HL-60 (cell line): ENCODE measurements around the gene PPM1H.

Experiments
- CTCF ChIP-seq: IDR thresholded peaks from one replicate; pipeline ENCODE4 v1.5.1; 2011; ENCODE audit warnings: low read length, control low read depth, inconsistent platforms; ENCODE audit not compliant: insufficient read depth
- POLR2AphosphoS5 ChIP-seq: IDR thresholded peaks from 2 replicates; pipeline ENCODE4 v1.6.1; 2012; ENCODE audit warnings: low read depth
- REST ChIP-seq: IDR thresholded peaks from 2 replicates; pipeline ENCODE4 v1.6.1; 2012; ENCODE audit warnings: low read depth; ENCODE audit not compliant: insufficient replicate concordance

GRCh38 chr12:62779488-62779887 lies 155.5 kb downstream of the PPM1H start:
- TF ChIP-seq CTCF (no peak), POLR2AphosphoS5 (no peak), REST (no peak)
